Measurements from ENCODE around the gene FBXO33. TPM values are rescaled to one million over a fixed set of nuclear protein-coding genes. Genes with fewer than 3 reads are reported as not detected.

FBXO33 gene
- total RNA-seq = 11.3 and 13.7 TPM in 2 replicates

GRCh38 chr14:39432179-39432618, at the start of gene FBXO33:
Gene FBXO33 (minus strand): TSS chr14:39432433. CDS start chr14:39432162, 271 bp downstream.
- FAIRE-seq (no peak), DNase-seq (ENCODE audit: low read depth) (peak; percentile 86)
- peak within 1 kb of the TSS; percentile 89 for H3K4me3 ChIP-seq (ENCODE audit: low read depth, low read length)
- H3K36me3 ChIP-seq (ENCODE audit: control insufficient read depth, insufficient read depth, low read length) = no peaks in the 10 kb centered on the region
- H3K27me3 ChIP-seq (ENCODE audit: control insufficient read depth, insufficient read depth, low read length) = no peaks in the 10 kb centered on the region
- TF ChIP-seq CTCF (IDR thresholded peaks at IDR 0.05; ENCODE audit: insufficient read depth, low read length, severe bottlenecking) = no peak

GRCh38 chr14:39474416-39474911, 42.2 kb upstream of the FBXO33 start:
- Histone ChIP-seq H3K27me3 (ENCODE audit: control insufficient read depth, insufficient read depth, low read length) (no peaks in the 10 kb centered on the region), H3K4me3 (ENCODE audit: low read depth, low read length) (no peak overlapping the region), H3K36me3 (ENCODE audit: control insufficient read depth, insufficient read depth, low read length) (no peaks in the 10 kb centered on the region)
- DNase-seq (ENCODE audit: low read depth) (no peak), FAIRE-seq (no peak)
- no peak for TF ChIP-seq CTCF (IDR thresholded peaks at IDR 0.05; ENCODE audit: insufficient read depth, low read length, severe bottlenecking)

- H3K4me3 ChIP-seq (ENCODE audit: low read depth, low read length) = no peak overlapping the region
- no peaks in the 10 kb centered on the region for H3K27me3 ChIP-seq (ENCODE audit: control insufficient read depth, insufficient read depth, low read length)
- no peaks in the 10 kb centered on the region for H3K36me3 ChIP-seq (ENCODE audit: control insufficient read depth, insufficient read depth, low read length)
- TF ChIP-seq CTCF (IDR thresholded peaks at IDR 0.05; ENCODE audit: insufficient read depth, low read length, severe bottlenecking) = no peak
- DNase-seq (ENCODE audit: low read depth) = no peak
- no peak for FAIRE-seq
Measured at GRCh38 chr14:39472078-39472477, 39.8 kb upstream of the FBXO33 start.

GRCh38 chr14:39469094-39469710, 37.0 kb upstream of the FBXO33 start:
- Histone ChIP-seq H3K4me3 (ENCODE audit: low read depth, low read length) (no peak overlapping the region), H3K27me3 (ENCODE audit: control insufficient read depth, insufficient read depth, low read length) (no peaks in the 10 kb centered on the region), H3K36me3 (ENCODE audit: control insufficient read depth, insufficient read depth, low read length) (no peaks in the 10 kb centered on the region)
- DNase-seq (ENCODE audit: low read depth) = no peak
- no peak for TF ChIP-seq CTCF (IDR thresholded peaks at IDR 0.05; ENCODE audit: insufficient read depth, low read length, severe bottlenecking)
- FAIRE-seq = no peak

DNA sequence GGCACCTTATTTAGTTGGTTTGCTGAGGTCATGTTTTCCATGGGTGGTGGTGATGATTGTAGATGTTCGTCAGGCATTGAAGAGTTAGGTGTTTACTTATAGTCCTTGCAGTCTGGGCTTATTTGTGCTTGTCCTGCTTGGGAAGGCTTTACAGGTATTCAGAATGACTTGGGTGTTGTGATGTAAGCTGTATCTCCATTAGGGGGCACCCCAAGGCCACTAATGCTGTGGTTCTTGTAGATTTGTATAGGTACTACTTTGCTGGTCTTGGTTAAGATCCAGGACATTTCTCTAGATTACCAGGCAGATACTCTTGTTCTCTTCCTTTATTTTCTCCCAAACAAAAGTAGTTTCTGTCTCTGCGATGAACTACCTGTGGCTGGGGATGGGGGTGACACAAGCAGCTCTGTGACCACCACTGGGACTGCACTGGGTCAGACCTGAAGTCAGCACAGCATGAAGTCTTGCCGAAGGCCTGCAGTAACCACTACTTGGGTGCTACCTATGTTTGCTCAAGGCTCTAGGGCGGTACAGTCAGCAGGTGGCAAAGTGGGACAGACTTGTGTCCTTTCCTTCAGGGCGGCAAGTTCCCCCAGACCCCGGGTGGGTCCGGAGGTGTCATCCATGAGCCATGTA, 35.8 kb upstream of the FBXO33 start:
- Histone ChIP-seq H3K4me3 (ENCODE audit: low read depth, low read length) (no peak overlapping the region), H3K36me3 (ENCODE audit: control insufficient read depth, insufficient read depth, low read length) (no peaks in the 10 kb centered on the region), H3K27me3 (ENCODE audit: control insufficient read depth, insufficient read depth, low read length) (no peaks in the 10 kb centered on the region)
- peak; percentile 47 for TF ChIP-seq CTCF (IDR thresholded peaks at IDR 0.05; ENCODE audit: insufficient read depth, low read length, severe bottlenecking)
- FAIRE-seq = no peak
- DNase-seq (ENCODE audit: low read depth) = peak; percentile 37
